Body of pancreas (tissue), 4 donors: ENCODE measurements around the gene ACBD6. TPM values are rescaled to one million over a fixed set of nuclear protein-coding genes. Genes with fewer than 3 reads are reported as not detected.

ENCODE experiments used
- ATAC-seq: fragments of 150-250 bp; one replicate; pipeline ENCODE4 v1.9.1; 2016
- DNase-seq, 4 donors: peaks; one replicate each; pipeline ENCODE4 v3.0.0-alpha.2; 2019
- H3K27ac ChIP-seq, 4 donors: fragments of 200-600 bp; sonication (generic); 1 replicate in 3 of 4; 2 replicates in 1 of 4; pipeline versions ENCODE4 v1.5.1 to v1.6.1; 2016 to 2019; ENCODE audit warnings: mild to moderate bottlenecking in 1 of 4, mixed read lengths in 1 of 4, moderate library complexity in 1 of 4
- H3K27me3 ChIP-seq, 2 donors: fragments of 200-600 bp; sonication (generic); one replicate each; pipeline ENCODE4 v1.6.0; 2016; ENCODE audit warnings: mild to moderate bottlenecking in 1 of 2
- H3K36me3 ChIP-seq, 2 donors: fragments of 200-600 bp; sonication (generic); replicated peaks in 1 of 2; 2 replicates each; pipeline ENCODE4 v1.5.1; 2016; ENCODE audit warnings: low read depth in 2 of 2; ENCODE audit not compliant: insufficient read depth in 1 of 2
- H3K4me1 ChIP-seq: fragments of 200-600 bp; sonication (generic); one replicate; pipeline ENCODE4 v1.6.0; 2016
- H3K4me3 ChIP-seq, 2 donors: fragments of 200-600 bp; sonication (generic); 1 replicate in 1 of 2; 2 replicates in 1 of 2; pipeline ENCODE4 v1.5.1; 2016 to 2019
- H3K9me3 ChIP-seq, 3 donors: fragments of 200-600 bp; sonication (generic); 1 replicate in 2 of 3; 2 replicates in 1 of 3; pipeline ENCODE4 v1.5.1; 2016
- POLR2A ChIP-seq, 3 donors: fragments of 450-650 bp; IDR thresholded peaks; one replicate each; pipeline ENCODE4 v1.6.1; 2016; ENCODE audit warnings: antibody characterized with exemption in 3 of 3, mild to moderate bottlenecking in 2 of 3
- WGBS, 2 donors: methylation state at CpG; one replicate each; pipeline ENCODE4 v1.1.5; 2017; 5-methylcytosine and 5-hydroxymethylcytosine counted together
- intact Hi-C: fragments of 100-400 bp; cut with DNase I; formaldehyde crosslinking; loops from one replicate; pipeline ENCODE4 v1.15.1; 2023
- total RNA-seq, 2 donors: library from RNA; depleted of rRNA; stranded (reverse); fragments of >200 nt; gene quantifications; one replicate each; pipeline ENCODE4 v1.1.0, GENCODE V29; 2016
- TF ChIP-seq, protein P1 (sequence below), 7 experiments: fragments of 450-650 bp in 4 of 7; fragments of 200-600 bp in 3 of 7; sonication (generic) in 3 of 7; IDR thresholded peaks; one replicate each; pipeline ENCODE4 v1.5.1; 2016 to 2019; ENCODE audit warnings: antibody characterized with exemption in 7 of 7

Gene ACBD6
- total RNA-seq, 2 donors from 2014 or later = 37.4 to 49.4 TPM

DNA sequence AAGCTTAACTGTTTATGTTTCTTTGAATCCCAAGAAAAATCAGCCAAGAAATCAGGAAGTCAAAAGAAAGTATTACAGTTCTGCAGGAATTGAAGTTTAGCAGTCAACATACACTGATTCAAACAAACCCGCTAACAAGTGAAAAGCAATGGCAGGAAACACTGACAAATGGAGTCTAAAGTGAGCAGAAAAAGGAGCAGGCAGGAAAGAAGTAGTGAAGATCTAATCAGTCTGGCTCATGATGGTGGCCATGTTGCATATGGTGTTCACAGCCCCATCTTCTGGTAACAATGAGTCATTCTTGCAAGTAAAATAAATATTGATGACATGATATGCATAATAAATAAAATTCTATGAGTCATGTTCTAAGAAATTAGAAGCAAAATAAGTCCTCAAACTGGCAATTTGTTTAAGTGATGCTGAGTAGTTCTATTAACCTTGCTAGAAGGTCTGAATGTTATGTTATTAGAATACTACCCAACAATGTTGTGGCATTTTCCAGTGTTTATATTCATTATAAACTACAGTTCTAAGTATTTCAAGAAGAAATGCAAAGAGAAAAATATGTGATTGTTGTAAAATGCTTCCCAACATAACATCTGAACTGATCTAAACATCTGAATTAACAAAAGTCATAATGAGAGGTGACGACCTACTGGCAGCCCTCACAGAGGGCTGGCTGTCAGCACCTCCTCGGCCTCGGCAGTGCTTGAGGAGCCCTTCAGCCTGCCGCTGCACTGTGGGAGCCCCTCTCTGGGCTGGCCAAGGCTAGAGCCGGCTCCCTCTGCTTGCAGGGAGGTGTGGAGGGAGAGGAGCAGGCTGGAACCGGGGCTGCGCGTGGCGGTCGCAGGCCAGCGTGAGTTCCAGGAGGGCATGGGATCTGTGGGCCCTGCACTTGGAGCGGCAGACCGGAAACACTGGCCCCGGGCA lies 5.7 kb upstream of the ACBD6 start:
- Histone ChIP-seq H3K4me1 (peaks cover 6% of the 10 kb centered on the region), H3K9me3 (no peaks in the 10 kb centered on the region), H3K36me3 (no peaks in the 10 kb centered on the region), H3K4me3 (no peak overlapping the region), H3K27me3 (no peaks in the 10 kb centered on the region), H3K27ac (no peak overlapping the region)
- WGBS, 2 donors = 90 to 94% methylated on average over 8 to 11 of the region's 15 CpGs
- ATAC-seq (no peak), DNase-seq (no peak)
- TF ChIP-seq, protein P1, sequence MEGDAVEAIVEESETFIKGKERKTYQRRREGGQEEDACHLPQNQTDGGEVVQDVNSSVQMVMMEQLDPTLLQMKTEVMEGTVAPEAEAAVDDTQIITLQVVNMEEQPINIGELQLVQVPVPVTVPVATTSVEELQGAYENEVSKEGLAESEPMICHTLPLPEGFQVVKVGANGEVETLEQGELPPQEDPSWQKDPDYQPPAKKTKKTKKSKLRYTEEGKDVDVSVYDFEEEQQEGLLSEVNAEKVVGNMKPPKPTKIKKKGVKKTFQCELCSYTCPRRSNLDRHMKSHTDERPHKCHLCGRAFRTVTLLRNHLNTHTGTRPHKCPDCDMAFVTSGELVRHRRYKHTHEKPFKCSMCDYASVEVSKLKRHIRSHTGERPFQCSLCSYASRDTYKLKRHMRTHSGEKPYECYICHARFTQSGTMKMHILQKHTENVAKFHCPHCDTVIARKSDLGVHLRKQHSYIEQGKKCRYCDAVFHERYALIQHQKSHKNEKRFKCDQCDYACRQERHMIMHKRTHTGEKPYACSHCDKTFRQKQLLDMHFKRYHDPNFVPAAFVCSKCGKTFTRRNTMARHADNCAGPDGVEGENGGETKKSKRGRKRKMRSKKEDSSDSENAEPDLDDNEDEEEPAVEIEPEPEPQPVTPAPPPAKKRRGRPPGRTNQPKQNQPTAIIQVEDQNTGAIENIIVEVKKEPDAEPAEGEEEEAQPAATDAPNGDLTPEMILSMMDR (IDR thresholded peaks at IDR 0.05) = no peak
- no peak for TF ChIP-seq POLR2A (IDR thresholded peaks at IDR 0.05)
- intact Hi-C loops = no loop called here

DNA sequence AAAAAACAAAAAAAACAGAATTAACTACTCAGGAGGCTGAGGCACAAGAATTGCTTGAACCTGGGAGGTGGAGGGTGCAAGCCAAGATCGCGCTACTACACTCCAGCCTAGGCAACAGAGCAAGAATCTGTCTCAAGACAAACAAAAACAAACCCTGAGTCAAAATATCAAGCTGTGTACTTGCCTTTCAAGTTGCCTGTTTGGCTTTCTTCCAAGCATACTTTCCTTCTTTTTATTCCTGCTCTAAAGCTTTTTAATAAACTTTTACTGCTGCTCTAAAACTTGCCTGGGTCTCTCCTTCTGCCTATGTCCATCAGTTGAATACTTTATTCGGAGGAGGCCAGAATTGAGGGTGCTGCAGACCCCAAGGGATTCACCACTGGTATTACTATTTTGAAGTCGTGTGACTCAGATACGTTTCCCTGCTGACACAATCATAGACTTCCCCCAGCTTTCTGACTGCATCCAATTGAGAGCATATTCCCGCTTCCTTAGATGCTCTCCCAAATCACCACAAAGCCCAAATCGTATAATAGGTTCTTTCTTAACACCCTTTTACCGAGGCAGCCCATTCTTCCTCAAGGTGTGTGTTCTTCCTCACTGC lies 3.5 kb upstream of the ACBD6 start:
- ATAC-seq (no peak), DNase-seq (no peak)
- no peaks in the 10 kb centered on the region for H3K36me3 ChIP-seq
- no peak overlapping the region for H3K27ac ChIP-seq
- H3K9me3 ChIP-seq = no peaks in the 10 kb centered on the region
- intact Hi-C loops = no loop called here
- 71 to 72% methylated on average over 8 of the region's 8 CpGs for WGBS, 2 donors
- TF ChIP-seq, protein P1 (IDR thresholded peaks at IDR 0.05) = no peak
- TF ChIP-seq POLR2A (IDR thresholded peaks at IDR 0.05) = no peak
- no peak overlapping the region for H3K4me3 ChIP-seq
- peaks cover 15% of the 10 kb centered on the region for H3K4me1 ChIP-seq
- H3K27me3 ChIP-seq = no peaks in the 10 kb centered on the region

DNA sequence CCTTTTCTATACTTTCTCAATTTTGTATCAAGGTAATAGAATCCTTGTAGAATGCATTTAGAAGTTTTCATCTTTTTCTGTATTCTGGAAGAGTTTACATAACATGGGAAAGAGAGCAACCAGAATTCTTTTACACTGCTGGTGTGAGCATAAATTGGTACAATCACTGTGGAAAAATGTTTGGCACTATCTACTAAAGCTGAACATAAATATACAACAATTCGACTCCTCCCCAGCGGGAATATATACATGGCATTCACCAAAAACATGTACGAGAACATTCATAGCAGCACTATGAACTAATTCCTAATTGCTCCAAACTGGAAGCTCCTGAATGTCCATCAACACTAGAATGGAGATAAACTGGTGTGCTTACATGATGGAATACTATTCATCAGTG lies 1.8 kb upstream of the ACBD6 start:
- WGBS, 2 donors = 91 to 93% methylated on average over 3 of the region's 3 CpGs
- no peak for DNase-seq
- Histone ChIP-seq H3K9me3 (no peaks in the 10 kb centered on the region), H3K4me3 (no peak overlapping the region), H3K36me3 (no peaks in the 10 kb centered on the region), H3K27me3 (no peaks in the 10 kb centered on the region), H3K4me1 (peaks cover 24% of the 10 kb centered on the region), H3K27ac (no peak overlapping the region)
- TF ChIP-seq POLR2A (IDR thresholded peaks at IDR 0.05) = no peak
- TF ChIP-seq, protein P1 (IDR thresholded peaks at IDR 0.05) = no peak
- no peak for ATAC-seq
- intact Hi-C loops = no loop called here

DNA sequence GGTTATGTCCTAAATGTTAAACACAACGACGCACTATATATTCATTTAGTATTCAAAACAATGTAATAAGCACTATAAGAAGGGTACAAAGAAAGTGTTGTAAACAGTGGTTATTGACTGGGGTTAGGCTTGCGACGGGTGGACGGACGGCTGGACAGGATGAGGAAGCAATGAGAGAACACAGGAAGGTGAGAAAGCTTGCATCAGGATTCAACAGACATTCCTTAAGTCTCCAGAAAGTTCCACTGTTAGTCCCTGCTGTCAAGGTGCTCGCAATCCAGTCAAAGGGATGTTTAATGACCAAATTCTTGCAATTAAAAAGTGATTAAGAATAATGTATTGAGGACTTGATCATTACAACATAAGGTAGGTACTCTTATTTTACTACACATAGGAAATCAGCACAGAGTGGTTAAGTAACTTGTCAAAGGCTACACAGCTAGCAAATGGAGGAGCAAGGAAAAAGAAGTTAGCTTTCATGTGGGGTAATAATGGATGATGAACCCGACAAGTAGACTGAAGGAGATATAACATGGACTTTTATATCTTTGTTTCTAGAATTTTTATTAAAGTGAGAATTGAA lies 994 bp upstream of the ACBD6 start:
- Histone ChIP-seq H3K4me3 (peak overlapping the region in 1 of 2 donors; percentile 63), H3K9me3 (no peaks in the 10 kb centered on the region), H3K27me3 (no peaks in the 10 kb centered on the region), H3K27ac (peak overlapping the region; percentile 87 to 96 (median 89)), H3K4me1 (peaks cover 24% of the 10 kb centered on the region), H3K36me3 (no peaks in the 10 kb centered on the region)
- DNase-seq = no peak
- ATAC-seq = no peak
- TF ChIP-seq, protein P1 (IDR thresholded peaks at IDR 0.05) = no peak
- no peak for TF ChIP-seq POLR2A (IDR thresholded peaks at IDR 0.05)
- intact Hi-C loops = no loop called here
- WGBS, 2 donors = 12% methylated on average over 8 of the region's 8 CpGs
